NOMO-1 treated with DMSO at 0.1 percent for 48 hours (cell line): Measurements from ENCODE around the gene RDX.

ENCODE experiments used
- DNase-seq: peaks from one replicate; lab custom pipeline; 2025; ENCODE audit not compliant: unreplicated experiment; lab: John Stamatoyannopoulos, UW

The RDX gene

GRCh38 chr11:110173811-110174644 lies 122.4 kb downstream of the RDX start:
- DNase-seq: peak; percentile 50

GRCh38 chr11:110172468-110173065 lies 123.8 kb downstream of the RDX start:
- DNase-seq: no peak

GRCh38 chr11:110169738-110170137 lies 126.7 kb downstream of the RDX start:
- no peak for DNase-seq

GRCh38 chr11:110168033-110168803 lies 128.2 kb downstream of the RDX start:
- no peak for DNase-seq

- DNase-seq: no peak
Measured at GRCh38 chr11:110165039-110165925, 131.1 kb downstream of the RDX start.

GRCh38 chr11:110162216-110162615 lies 134.2 kb downstream of the RDX start:
- DNase-seq: no peak

- no peak for DNase-seq
Measured at GRCh38 chr11:110161061-110161460, 135.4 kb downstream of the RDX start.

- DNase-seq: no peak
Measured at GRCh38 chr11:110160437-110160836, 136.0 kb downstream of the RDX start.

- DNase-seq: no peak
Measured at GRCh38 chr11:110160016-110160415, 136.4 kb downstream of the RDX start.

GRCh38 chr11:110159476-110159875 lies 136.9 kb downstream of the RDX start:
- no peak for DNase-seq

GRCh38 chr11:110158317-110159200 lies 137.9 kb downstream of the RDX start:
- DNase-seq: no peak

- no peak for DNase-seq
Measured at GRCh38 chr11:110156503-110156902, 139.9 kb downstream of the RDX start.

- no peak for DNase-seq
Measured at GRCh38 chr11:110153474-110153873, 142.9 kb downstream of the RDX start.

GRCh38 chr11:110152199-110152598 lies 144.2 kb downstream of the RDX start:
- DNase-seq: no peak

GRCh38 chr11:110148775-110149744 lies 147.4 kb downstream of the RDX start:
- peak; percentile 4 for DNase-seq

- DNase-seq: no peak
Measured at GRCh38 chr11:110147962-110148709, 148.3 kb downstream of the RDX start.

- no peak for DNase-seq
Measured at GRCh38 chr11:110141812-110142211, 154.6 kb downstream of the RDX start.

- no peak for DNase-seq
Measured at GRCh38 chr11:110134110-110134509, 162.3 kb downstream of the RDX start.
